GDM1 (cell line): Measurements from ENCODE around the gene BFSP2.

Source experiments
- DNase-seq: peaks from one replicate; lab custom pipeline; 2025; lab: John Stamatoyannopoulos, UW

The BFSP2 gene

DNA sequence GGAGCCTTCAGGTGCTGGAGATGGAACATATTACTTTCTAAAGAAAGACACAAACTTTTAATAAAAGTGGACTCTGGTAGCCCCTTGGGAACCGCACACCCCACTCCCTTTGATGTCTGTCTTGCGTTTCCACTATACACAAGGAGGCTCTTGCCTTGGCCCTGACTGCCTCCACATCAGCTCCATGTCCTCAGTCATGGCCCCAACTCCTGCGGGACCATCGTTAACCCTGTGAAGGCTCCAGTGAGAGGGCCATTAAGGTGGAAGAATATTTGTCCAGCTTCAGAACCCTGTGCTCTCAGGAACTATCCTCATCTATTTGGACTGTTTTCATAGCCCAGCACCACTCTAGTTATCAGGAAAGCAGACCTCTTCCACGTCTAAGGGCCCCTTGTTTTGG, 16.1 kb upstream of the BFSP2 start:
- no peak for DNase-seq

DNA sequence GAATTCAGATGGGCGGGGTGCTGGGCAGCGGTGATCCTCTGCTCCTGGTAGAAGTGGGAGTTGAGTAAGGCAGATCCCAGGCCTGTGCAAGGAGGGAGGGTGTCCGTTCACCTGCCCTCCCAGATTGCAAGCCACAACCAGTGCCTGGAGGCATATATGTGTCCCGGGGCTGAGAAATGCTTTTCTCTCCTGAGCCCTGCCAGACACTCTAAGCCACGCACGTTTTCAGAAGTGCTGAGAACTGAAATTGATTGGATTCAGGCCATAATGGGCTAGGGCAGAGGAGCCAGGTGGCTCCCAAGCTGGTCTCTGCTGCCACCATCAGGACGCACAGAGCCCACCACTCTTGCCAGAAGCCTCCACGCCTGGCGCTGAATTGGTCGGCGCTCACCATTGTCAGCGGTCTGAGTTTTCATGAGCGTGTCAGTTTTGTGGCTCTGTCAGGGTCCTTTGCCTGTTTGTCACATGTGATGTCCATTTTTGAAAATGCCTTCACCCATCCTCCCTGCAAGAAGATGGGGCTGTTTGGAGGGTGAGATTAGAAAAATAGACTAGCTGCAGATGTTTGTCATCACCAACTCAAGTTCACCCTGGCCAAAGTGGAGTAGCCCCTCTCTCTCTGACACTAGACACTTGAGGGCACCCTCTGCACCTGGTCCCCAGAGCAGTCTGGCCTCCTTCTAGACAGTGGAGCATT, 15.4 kb upstream of the BFSP2 start:
- DNase-seq = peak; percentile 18

GRCh38 chr3:133386876-133387275, 13.0 kb upstream of the BFSP2 start:
- no peak for DNase-seq

DNA sequence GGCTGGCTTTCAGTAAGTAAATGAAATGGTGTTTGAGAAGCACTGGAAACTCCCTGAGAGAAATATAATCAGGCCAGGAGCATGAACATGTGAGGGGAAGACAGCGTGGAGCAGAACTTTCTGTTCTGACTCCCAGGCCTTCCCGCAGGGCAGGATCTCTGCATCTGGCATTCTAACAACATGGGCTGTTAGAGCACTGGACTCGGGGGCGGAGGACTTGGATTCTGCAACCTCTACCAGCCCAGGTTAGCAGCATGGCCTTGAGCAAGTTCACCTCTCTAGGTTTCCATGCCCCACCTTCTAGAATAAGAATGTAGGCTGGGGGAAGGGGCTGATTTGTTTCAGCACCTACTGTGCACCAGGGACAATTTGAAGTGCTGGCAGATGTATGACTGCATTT, 12.5 kb upstream of the BFSP2 start:
- no peak for DNase-seq

DNA sequence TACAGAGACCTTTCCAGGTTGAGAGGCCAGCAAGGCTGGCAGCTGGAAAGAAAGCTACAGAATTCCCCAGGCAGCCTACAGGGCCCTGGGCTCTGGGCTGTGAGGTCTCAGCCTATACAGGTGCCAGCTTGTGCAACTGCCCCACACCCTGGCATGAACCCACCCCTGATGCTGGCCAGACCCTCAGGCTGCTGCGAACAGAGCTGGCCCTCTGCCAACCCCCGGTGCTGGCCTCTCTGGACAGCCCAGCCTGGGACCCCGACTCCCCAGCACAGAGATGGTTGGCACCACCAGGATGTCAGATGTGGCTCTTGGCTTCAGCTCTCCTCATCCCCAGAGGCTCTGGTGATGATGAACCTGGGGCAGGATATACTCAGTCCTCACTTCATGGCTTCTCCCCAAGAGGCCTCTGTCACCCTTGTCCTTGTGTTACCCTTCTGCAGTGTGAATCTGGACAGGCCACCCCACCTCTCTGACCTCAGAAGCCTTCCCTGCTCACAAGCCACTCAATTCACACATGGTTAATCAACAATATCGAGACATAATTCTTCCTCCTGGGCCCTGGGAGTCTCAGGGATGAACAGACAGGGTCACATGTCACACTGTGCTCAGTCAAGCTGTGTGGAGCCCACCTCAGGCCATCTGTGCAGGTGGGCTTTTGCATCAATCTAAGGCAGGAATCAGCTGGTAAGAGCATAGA, 11.0 kb upstream of the BFSP2 start:
- no peak for DNase-seq

DNA sequence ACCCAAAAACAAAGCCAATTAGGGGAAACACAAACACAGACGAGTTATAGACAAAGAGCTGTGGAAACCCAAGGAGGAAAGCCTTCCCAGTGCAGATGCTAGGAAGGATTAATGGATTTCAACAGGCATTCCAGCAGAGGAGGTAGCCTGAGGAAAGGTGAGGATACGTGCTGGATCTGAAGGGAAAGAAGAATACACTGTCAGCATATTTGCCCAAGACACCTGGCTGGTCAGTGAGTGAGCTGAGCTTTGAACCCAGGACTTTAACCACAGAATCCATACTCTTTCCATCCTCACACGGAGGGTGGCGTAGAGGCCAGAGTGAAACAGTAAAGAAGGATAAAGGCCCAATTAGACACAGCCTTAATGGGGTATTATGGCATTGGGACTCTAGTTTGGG, 9.1 kb upstream of the BFSP2 start:
- DNase-seq = no peak

DNA sequence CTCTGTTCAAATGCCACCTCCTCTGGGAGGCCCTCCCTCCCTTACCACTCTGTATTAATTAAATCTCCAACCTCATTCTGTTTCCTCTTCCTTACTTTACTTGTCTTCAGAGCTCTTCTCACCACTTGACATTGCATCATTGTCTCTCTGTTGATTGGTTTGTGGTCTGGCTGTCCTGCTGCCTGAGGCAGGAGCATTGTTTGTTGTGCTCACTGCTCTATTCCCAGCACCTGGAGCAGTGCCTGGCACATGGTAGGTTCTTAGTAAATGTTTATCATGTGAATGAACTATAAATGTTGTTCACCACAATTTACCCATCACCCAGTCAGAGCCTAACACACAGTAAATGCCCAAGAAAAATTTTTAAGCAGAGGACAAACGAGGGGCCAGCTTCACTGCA, 6.7 kb upstream of the BFSP2 start:
- no peak for DNase-seq

DNA sequence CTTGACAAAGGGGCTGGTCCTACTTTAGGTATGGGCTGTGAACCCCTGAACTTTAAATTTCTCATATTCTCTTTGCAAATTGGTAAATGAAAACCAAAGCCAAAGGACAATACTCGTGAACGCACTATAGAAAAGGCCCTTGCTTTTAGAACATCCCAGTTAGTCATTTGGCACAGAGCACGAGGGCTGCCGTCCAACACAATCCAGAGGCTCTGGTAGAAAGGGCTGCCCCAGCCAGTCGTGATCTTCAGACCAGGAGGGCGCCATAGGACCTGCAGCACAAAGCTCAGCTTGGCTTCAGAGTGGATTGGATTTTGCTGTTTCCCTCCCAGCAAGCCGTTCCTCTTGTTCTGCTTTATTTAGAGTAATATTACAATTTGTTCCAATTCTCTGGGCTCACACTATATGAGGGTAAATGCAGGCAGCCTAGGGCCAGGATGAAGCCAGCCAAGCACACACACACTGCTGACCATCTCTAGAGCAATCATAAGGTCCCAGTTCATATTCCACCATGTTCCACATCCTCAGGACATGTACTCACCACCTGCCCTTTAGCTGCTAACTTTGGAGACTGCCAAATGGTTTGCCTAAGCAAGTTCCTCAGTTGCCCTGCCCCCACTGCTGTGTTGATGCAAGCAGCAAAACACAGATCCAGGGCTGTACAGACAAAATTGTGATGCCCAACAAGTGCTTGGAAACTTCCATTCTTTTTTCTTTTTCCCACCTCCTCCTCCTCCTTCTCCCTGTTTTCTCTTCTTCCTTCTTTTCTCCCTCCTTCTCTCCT, 6.0 kb upstream of the BFSP2 start:
- DNase-seq = no peak

- no peak for DNase-seq
Measured at GRCh38 chr3:133394561-133395311, 5.1 kb upstream of the BFSP2 start.

- no peak for DNase-seq
Measured at GRCh38 chr3:133396906-133397305, 3.0 kb upstream of the BFSP2 start.

- no peak for DNase-seq
Measured at GRCh38 chr3:133401374-133402135, 1.7 kb downstream of the BFSP2 start.

DNA sequence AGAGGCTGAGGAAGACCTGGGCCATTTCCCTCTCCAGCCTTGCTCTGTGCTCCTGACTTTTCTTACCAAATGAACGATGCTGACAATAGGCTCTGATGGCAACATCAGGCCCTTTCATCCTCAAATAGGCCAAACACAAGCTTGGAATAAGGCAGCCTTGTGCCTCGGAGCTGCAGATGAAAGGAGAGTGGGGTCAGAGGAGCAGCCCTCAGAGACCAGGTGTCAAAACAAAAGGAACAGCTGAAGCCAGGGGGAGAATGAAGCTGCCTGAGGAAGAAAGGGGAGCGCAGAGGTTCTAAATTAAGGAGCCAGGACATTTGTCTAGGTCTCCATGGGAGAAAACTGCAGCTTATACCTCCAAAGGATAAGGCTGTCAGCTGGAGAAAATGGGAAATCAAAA, 5.1 kb downstream of the BFSP2 start:
- DNase-seq = no peak

- no peak for DNase-seq
Measured at GRCh38 chr3:133408366-133408765, 8.5 kb downstream of the BFSP2 start.

DNA sequence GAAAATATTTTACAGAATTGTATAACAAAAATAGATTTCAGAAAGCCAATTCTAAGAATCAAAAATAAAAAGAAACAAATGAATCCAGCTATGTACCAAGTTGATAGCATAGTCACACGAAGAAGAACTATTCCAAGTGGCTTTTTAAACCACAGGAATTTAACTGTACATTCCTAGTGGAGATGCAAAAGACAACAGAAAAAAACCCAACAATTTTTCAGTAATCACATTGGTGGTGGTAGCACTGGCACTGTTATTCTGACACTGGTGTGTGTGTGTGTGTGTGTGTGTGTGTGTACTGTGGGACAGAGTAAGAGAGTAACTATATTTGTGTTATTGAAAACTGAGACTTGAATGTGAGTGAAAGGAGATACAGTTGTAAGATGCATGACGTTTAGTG, 9.1 kb downstream of the BFSP2 start:
- DNase-seq = no peak

DNA sequence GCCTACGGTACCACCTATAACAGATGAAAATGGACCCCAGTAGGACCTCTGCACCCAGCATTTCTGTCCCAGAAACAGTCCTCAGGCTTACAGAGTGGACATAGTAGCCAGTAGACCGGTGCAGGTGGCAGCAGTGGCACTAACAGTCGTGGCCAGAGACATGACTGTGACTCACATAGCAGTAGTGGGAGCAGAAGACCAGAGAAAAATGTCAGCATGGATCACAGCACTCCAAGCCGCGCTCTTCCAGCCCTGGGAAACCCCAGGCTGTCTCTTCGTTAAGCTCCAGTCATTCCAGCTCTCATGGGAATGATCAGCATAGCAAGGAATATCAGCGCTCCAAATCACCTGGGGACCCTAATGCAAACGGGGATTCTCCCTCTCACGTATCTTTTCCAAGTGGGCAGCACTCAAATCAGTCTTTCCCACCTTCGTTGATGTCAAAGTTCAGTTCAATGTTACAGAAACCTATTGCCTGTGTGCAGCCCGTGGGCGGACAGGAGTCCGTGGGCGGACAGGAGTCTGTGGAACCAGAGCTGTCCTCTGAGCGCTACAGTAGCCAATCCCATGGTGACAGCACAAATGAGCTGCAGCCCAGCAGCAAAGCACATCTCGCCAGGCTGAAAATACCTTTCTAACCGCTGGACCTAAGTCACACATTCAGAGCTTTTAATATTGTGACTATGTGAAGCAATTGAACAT, 10.5 kb downstream of the BFSP2 start:
- DNase-seq = no peak

DNA sequence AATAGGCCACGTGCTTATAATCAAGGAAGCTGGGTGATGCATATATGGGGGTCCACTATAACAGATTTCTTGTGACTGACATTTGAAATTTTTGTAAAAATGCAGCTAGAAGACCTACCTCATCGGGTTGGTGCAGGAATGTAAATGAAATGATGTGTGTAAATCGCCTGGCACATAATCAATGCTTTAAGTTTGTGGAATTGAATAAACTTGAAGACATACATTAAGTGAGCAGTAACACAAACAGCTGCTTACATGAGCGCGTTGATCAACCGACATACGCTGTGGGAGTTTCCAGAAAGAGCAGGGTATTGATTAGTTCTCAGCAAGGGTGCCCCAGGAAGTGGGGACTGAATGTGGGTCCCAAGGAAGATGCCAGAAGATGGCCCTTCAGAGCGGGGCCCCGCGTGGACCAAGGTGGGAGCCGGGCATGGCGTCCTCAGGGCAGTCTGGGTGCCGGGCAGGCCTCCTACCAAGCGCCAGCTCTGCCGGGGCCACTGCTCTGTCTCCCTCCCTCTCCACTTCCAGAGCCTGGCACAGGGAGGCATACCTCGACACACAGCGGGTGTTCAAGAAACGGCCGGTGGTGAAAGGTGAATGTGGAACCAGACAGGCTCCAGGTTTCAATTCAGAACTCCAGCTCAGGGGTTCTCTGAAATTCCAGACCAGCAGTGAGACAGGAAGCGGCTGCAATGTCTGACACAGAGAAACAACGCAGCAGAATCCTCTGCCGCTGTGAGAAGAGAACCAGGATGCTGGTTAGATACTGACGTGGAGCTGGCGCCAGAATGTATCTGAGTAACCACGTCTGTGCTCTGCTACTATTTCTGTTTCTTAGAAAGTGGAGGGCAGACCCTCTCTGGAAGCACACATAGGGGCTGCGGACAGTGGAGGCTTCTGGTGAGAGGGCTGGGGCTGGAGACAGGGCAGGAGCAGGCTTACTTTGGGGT, 12.6 kb downstream of the BFSP2 start:
- no peak for DNase-seq

GRCh38 chr3:133413161-133414020, 13.5 kb downstream of the BFSP2 start:
- no peak for DNase-seq

- DNase-seq = no peak
Measured at GRCh38 chr3:133414021-133414392, 14.2 kb downstream of the BFSP2 start.

GRCh38 chr3:133418361-133418760, 18.5 kb downstream of the BFSP2 start:
- DNase-seq = no peak
